Choroid plexus epithelial cell (primary cell): ENCODE measurements around the gene GHRH.

Experiments
- DNase-seq: peaks from one replicate; pipeline ENCODE4 v3.0.0-alpha.2; 2010; ENCODE audit warnings: low read depth
- H3K4me3 ChIP-seq: 2 replicates; pipeline ENCODE4 v1.5.1; 2011; ENCODE audit warnings: low read depth, mild to moderate bottlenecking, control low read depth, low read length, moderate library complexity
- CTCF ChIP-seq: conservative IDR thresholded peaks from 2 replicates; pipeline ENCODE4 v1.5.1; 2011; ENCODE audit warnings: low read depth, mild to moderate bottlenecking, control low read depth, inconsistent platforms, low read length, moderate library complexity

The GHRH gene

GRCh38 chr20:37202267-37202943 lies 59.2 kb downstream of the GHRH start:
- H3K4me3 ChIP-seq = peak overlapping the region; percentile 34
- peak; percentile 98 for DNase-seq
- peak; percentile 89 for TF ChIP-seq CTCF

- TF ChIP-seq CTCF = no peak
- peak overlapping the region; percentile 34 for H3K4me3 ChIP-seq
- DNase-seq = no peak
Observed at GRCh38 chr20:37201827-37202162, 59.8 kb downstream of the GHRH start.
